ENCODE measurements around the gene TKTL1. TPM values are rescaled to one million over a fixed set of nuclear protein-coding genes. Genes with fewer than 3 reads are reported as not detected.
A peak's percentile ranks its signal among the peaks of the same experiment; 100 is the strongest.

The TKTL1 gene
- total RNA-seq, 4 donors from 2014 or later = not detected

- Histone ChIP-seq H3K27me3 (no peaks in the 10 kb centered on the region), H3K4me3 (no peak overlapping the region), H3K4me1 (no peaks in the 10 kb centered on the region), H3K9me3 (no peaks in the 10 kb centered on the region), H3K36me3 (no peaks in the 10 kb centered on the region), H3K27ac (peak overlapping the region in 3 of 4 donors; percentile 58 to 99 (median 70))
- TF ChIP-seq POLR2A (IDR thresholded peaks at IDR 0.05) (no peak), EP300 (IDR thresholded peaks at IDR 0.05; ENCODE audit: low read depth) (no peak), CTCF (IDR thresholded peaks at IDR 0.05) (no peak), POLR2AphosphoS5 (IDR thresholded peaks at IDR 0.05) (no peak)
- DNase-seq = no peak
- in situ Hi-C loops (cut with MboI; ENCODE audit: low pct_ligation_motif_present in 1 of 4, low pct_unique_long_range_greater_than_20kb in 1 of 4, low sequenced_read_pairs in 3 of 4) (no loop called here), intact Hi-C loops (cut with DNase I; ENCODE audit: low total_unique reads) (no loop called here)
- 90% methylated on average over 5 of the region's 6 CpGs; no CpG with 5 or more reads in 1 of the 2 donors for WGBS, 2 donors (ENCODE audit: low coverage in 1 of 2)
Measured at GRCh38 chrX:154358829-154359228, 63.2 kb downstream of the TKTL1 start.

GRCh38 chrX:154359362-154360154 lies 64.0 kb downstream of the TKTL1 start:
- no peaks in the 10 kb centered on the region for H3K27me3 ChIP-seq
- no peaks in the 10 kb centered on the region for H3K4me1 ChIP-seq
- no peak for TF ChIP-seq POLR2AphosphoS5 (IDR thresholded peaks at IDR 0.05)
- no peak for TF ChIP-seq POLR2A (IDR thresholded peaks at IDR 0.05)
- no peak for TF ChIP-seq CTCF (IDR thresholded peaks at IDR 0.05)
- TF ChIP-seq EP300 (IDR thresholded peaks at IDR 0.05; ENCODE audit: low read depth) = no peak
- no peaks in the 10 kb centered on the region for H3K36me3 ChIP-seq
- H3K27ac ChIP-seq = peak overlapping the region in 3 of 4 donors; percentile 58 to 99 (median 70)
- intact Hi-C loops (cut with DNase I; ENCODE audit: low total_unique reads) (no loop called here), in situ Hi-C loops (cut with MboI; ENCODE audit: low pct_ligation_motif_present in 1 of 4, low pct_unique_long_range_greater_than_20kb in 1 of 4, low sequenced_read_pairs in 3 of 4) (no loop called here)
- no peaks in the 10 kb centered on the region for H3K9me3 ChIP-seq
- H3K4me3 ChIP-seq = no peak overlapping the region
- DNase-seq = no peak
- WGBS, 2 donors (ENCODE audit: low coverage in 1 of 2) = 90% methylated on average over 25 of the region's 41 CpGs; no CpG with 5 or more reads in 1 of the 2 donors

- 91% methylated on average over 34 of the region's 34 CpGs; no CpG with 5 or more reads in 1 of the 2 donors for WGBS, 2 donors (ENCODE audit: low coverage in 1 of 2)
- H3K36me3 ChIP-seq = no peaks in the 10 kb centered on the region
- DNase-seq = no peak
- no peaks in the 10 kb centered on the region for H3K4me1 ChIP-seq
- H3K4me3 ChIP-seq = no peak overlapping the region
- H3K9me3 ChIP-seq = no peaks in the 10 kb centered on the region
- intact Hi-C loops (cut with DNase I; ENCODE audit: low total_unique reads) = no loop called here
- H3K27me3 ChIP-seq = no peaks in the 10 kb centered on the region
- in situ Hi-C loops (cut with MboI; ENCODE audit: low pct_ligation_motif_present in 1 of 4, low pct_unique_long_range_greater_than_20kb in 1 of 4, low sequenced_read_pairs in 3 of 4) = no loop called here
- TF ChIP-seq POLR2AphosphoS5 (IDR thresholded peaks at IDR 0.05) (no peak), CTCF (IDR thresholded peaks at IDR 0.05) (no peak), EP300 (IDR thresholded peaks at IDR 0.05; ENCODE audit: low read depth) (no peak), POLR2A (IDR thresholded peaks at IDR 0.05) (no peak)
- peak overlapping the region in 3 of 4 donors; percentile 58 to 99 (median 70) for H3K27ac ChIP-seq
Measured at GRCh38 chrX:154360155-154360713, 64.6 kb downstream of the TKTL1 start.

- Histone ChIP-seq H3K27ac (peak overlapping the region; percentile 40 to 99 (median 82)), H3K4me1 (peaks cover 0 to 7% (median 0%) of the 10 kb centered on the region in 4 donors), H3K36me3 (no peaks in the 10 kb centered on the region), H3K9me3 (no peaks in the 10 kb centered on the region), H3K4me3 (no peak overlapping the region), H3K27me3 (no peaks in the 10 kb centered on the region)
- intact Hi-C loops (cut with DNase I; ENCODE audit: low total_unique reads) = no loop called here
- DNase-seq = no peak
- in situ Hi-C loops (cut with MboI; ENCODE audit: low pct_ligation_motif_present in 1 of 4, low pct_unique_long_range_greater_than_20kb in 1 of 4, low sequenced_read_pairs in 3 of 4) = no loop called here
- 86% methylated on average over 29 of the region's 30 CpGs; no CpG with 5 or more reads in 1 of the 2 donors for WGBS, 2 donors (ENCODE audit: low coverage in 1 of 2)
- TF ChIP-seq POLR2AphosphoS5 (IDR thresholded peaks at IDR 0.05) = peak in 2 of 3 donors; percentile 23 to 27
- TF ChIP-seq EP300 (IDR thresholded peaks at IDR 0.05; ENCODE audit: low read depth) = no peak
- TF ChIP-seq POLR2A (IDR thresholded peaks at IDR 0.05) = no peak
- TF ChIP-seq CTCF (IDR thresholded peaks at IDR 0.05) = no peak
Measured at GRCh38 chrX:154362085-154362742, 66.6 kb downstream of the TKTL1 start.

All from transverse colon (tissue), 4 donors.